HG02840 (cell line): ENCODE data around the gene FUT7.

ENCODE experiments used
- ATAC-seq: cut with Tn5 transposase; IDR thresholded peaks from one replicate; pipeline ENCODE4 v1.9.1; 2021; ENCODE audit warnings: mild to moderate bottlenecking, moderate library complexity, moderate number of reproducible peaks; ENCODE audit not compliant: unreplicated experiment, low FRiP score

The FUT7 gene

GRCh38 chr9:137031904-137032640 lies at the start of gene FUT7:
TSS of gene FUT7 (minus strand) at chr9:137032088. CDS start at chr9:137031991, 97 bp downstream.
- ATAC-seq, result no peak

DNA sequence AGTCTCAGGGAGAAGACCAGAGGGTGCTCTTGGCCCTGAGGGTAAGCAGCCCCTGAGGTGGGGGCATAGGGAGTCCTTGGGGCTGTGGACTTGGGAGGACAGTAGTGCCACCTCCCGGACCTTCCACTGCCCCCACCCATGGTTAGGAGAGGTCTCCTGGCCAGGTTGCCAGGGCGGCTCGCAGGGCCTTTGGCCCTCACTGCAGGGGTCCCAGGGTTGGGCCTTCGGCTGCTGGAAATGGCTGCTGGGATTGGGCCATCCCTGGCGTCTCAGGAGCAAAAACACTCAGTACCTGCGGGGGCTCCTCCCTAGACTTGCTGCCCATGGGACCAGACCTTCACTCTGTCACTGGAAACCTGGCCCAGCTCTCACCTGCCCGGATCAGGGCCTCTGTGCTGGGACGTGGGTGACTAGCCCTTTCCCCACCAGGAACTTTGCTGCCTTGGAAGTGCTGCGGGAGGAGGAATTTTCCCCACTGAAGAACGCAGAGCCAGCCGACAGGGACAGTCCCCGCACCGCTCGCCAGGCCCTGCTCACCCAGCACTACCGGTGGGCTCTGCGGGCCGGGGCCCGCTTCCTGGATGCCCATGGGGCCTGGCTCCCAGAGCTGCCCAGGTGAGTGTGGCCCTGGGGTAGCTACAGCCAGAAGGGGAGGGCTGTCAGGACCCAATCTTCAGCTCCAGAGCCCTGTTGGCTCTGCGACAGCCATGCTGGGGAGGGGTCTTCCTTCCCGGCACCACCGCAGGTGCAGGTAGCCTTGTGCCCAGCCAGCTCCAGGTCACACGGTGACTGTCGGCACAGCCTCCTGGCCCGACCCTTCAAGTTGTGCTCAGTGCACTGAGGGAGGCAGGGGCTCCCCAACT lies 48.6 kb upstream of the FUT7 start:
- no peak for ATAC-seq

GRCh38 chr9:137079401-137079787 lies 47.5 kb upstream of the FUT7 start:
- ATAC-seq, result no peak

GRCh38 chr9:137078701-137079400 lies 47.0 kb upstream of the FUT7 start:
- no peak for ATAC-seq

DNA sequence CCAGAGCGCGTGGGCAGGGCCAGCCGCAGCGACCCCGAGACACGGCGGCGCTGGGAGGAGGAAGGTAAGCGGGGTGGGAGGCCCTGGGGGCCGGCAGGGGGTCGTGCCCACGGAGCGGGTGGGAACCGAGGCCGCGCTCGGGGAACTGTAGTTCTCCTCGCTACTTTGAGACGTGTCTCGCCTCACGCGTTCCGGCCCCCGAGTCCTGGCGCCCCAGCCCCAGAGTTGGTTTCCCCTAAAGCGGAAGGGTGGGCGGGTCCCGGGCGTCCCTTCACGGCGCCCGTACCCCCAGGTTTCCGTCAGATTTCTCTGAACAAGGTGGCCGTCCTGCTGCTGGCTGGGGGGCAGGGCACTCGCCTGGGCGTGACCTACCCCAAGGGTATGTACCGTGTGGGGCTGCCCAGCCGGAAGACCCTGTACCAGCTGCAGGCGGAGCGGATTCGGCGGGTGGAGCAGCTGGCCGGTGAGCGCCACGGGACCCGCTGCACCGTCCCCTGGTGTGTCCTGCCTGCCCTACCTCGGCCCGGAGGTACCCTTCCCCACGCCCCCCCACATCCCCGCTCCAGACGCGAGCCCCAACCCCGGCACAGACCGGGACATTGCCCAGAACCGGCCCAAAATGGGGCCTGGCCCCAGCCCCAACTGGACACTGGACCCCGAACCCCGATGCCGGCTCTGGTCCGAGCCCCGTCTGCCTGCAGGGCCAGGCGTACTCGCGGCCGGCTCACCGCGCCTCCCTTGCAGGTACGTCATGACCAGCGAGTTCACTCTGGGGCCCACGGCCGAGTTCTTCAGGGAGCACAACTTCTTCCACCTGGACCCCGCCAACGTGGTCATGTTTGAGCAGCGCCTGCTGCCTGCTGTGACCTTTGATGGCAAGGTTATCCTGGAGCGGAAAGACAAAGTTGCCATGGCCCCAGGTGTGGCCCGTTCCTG lies 46.1 kb upstream of the FUT7 start:
- ATAC-seq, result peak; percentile 7

GRCh38 chr9:137077010-137077747 lies 45.3 kb upstream of the FUT7 start, which contains the start of gene UAP1L1:
TSS of gene UAP1L1 (plus strand) at chr9:137077517. CDS start at chr9:137077533, 16 bp downstream.
- peak; percentile 45 for ATAC-seq

DNA sequence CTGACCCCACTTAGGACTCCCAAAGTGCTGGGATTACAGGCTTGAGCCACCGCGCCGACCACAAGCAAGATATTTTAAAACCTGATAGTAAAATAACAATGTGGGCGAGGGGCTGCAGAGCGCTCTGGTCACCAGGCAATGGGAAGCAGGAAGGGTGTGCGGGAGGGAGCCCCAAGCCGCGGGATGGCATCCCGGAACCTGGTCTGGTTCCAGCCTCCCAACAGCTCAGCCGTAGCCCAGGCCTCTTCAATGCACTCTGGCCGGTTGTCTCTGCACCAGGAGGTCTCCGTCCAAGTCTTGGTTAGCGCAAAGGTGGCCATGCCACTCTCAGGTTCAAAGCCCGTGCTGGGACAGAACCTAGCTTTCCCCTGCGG lies 44.7 kb upstream of the FUT7 start:
- no peak for ATAC-seq

DNA sequence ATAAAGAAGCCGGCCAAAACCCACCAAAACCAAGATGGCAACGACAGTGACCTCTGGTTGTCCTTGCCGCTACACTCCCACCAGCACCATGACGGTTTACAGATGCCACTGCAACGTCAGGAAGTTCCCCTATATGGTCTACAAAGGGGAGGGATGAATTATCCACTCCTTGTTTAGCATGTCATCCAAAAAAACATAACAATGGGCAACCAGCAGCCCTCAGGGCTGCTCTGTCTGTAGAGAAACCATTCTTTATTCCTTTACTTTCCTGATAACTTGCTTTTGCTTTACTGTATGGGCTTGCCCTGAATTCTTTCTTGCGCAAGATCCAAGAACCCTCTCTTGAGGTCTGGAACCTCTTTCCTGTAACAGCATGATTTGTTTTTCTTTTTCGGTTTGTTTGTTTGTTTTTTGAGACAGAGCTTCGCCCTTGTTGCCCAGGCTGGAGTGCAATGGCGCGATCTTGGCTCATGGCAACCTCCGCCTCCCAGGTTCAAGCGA lies 43.4 kb upstream of the FUT7 start:
- no peak for ATAC-seq

- ATAC-seq, result no peak
These were observed 42.9 kb upstream of the FUT7 start for GRCh38 chr9:137074657-137075274.

GRCh38 chr9:137073992-137074399 lies 42.1 kb upstream of the FUT7 start:
- no peak for ATAC-seq

GRCh38 chr9:137071282-137071681 lies 39.4 kb upstream of the FUT7 start:
- no peak for ATAC-seq

GRCh38 chr9:137070906-137071275 lies 39.0 kb upstream of the FUT7 start:
- ATAC-seq, result peak; percentile 2

- peak; percentile 61 for ATAC-seq
These were observed 38.5 kb upstream of the FUT7 start, which contains the start of gene SAPCD2 for GRCh38 chr9:137070201-137070905. TSS of gene SAPCD2 (minus strand) at chr9:137070557. CDS start at chr9:137070460, 97 bp downstream.

- no peak for ATAC-seq
These were observed 37.7 kb upstream of the FUT7 start for GRCh38 chr9:137069508-137070091.

DNA sequence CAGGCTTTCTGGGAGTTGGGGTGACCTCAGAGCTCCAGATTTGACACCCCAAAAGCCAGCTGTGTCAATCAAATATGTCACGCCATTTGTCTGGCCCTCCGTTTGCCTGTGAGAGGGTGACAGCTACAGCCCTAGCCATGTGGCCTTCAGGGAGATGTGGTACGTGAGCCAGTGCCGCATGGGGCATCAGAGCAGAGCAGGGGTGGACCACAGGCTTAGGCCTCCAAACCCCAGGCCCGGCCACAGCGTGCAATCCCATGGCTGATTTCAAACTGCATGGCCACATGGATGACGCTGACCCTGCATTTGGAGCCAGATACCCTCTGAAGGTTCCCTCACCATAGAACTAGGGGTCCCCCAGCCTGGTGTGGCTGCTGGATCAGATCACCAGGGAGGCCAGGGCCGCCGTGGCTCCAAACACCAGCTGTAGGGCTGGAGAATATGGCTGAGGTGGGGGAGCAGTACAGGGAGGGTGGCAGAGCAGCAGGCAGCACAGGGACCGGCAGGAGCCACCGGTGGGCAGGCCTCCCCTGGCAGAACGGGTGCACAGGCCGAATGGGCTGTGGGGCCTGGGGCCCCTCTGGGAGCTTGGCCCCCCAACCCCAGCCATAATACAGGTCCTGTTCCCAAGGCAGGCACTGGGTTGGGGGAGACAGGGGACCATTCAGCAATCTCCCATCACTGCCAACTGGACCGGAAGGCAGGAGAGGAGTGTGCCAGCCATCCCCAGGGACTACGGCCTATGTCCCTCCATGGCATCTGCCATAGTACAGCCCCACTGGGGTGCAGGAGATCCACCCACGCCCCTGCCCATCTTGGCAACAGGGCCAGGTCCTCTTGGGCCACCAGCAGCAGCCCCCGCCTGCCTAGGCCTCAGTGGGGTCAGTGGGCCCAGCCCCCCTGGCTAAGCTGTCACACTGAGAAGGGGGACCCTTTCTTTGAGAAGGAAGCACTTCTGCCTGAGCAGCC lies 36.9 kb upstream of the FUT7 start:
- ATAC-seq, result no peak

- ATAC-seq, result no peak
These were observed 36.1 kb upstream of the FUT7 start for GRCh38 chr9:137067860-137068538.
